Muscle layer of duodenum (tissue), 2 donors: ENCODE results near the gene ISCA1.
A peak's percentile ranks its signal among the peaks of the same experiment; 100 is the strongest.

Source experiments
- H3K27ac ChIP-seq: one replicate; pipeline ENCODE4 v1.7.0; 2013; ENCODE audit warnings: mild to moderate bottlenecking, low read length
- H3K27me3 ChIP-seq: one replicate; pipeline ENCODE4 v1.7.0; 2013; ENCODE audit warnings: low read depth, mild to moderate bottlenecking, control low read depth, low read length
- H3K36me3 ChIP-seq, 2 donors: one replicate each; pipeline ENCODE4 v1.7.0; 2013; ENCODE audit warnings: low read length in 2 of 2, control low read depth in 1 of 2, mild to moderate bottlenecking in 1 of 2; ENCODE audit not compliant: insufficient read depth in 2 of 2, control insufficient read depth in 1 of 2
- H3K4me1 ChIP-seq, 2 donors: one replicate each; pipeline ENCODE4 v1.7.0; 2013; ENCODE audit warnings: low read length in 2 of 2, mild to moderate bottlenecking in 2 of 2, control low read depth in 1 of 2, moderate library complexity in 1 of 2; ENCODE audit not compliant: insufficient read depth in 2 of 2, control insufficient read depth in 1 of 2
- H3K4me3 ChIP-seq, 2 donors: one replicate each; pipeline ENCODE4 v1.7.0; 2013; ENCODE audit warnings: low read length in 2 of 2, low read depth in 1 of 2, mild to moderate bottlenecking in 1 of 2
- H3K9me3 ChIP-seq, 2 donors: one replicate each; pipeline ENCODE4 v1.7.0; 2013; ENCODE audit warnings: low read length in 2 of 2, control low read depth in 1 of 2, mild to moderate bottlenecking in 1 of 2; ENCODE audit not compliant: control insufficient read depth in 1 of 2
- donor health status: healthy.

ISCA1 gene

DNA sequence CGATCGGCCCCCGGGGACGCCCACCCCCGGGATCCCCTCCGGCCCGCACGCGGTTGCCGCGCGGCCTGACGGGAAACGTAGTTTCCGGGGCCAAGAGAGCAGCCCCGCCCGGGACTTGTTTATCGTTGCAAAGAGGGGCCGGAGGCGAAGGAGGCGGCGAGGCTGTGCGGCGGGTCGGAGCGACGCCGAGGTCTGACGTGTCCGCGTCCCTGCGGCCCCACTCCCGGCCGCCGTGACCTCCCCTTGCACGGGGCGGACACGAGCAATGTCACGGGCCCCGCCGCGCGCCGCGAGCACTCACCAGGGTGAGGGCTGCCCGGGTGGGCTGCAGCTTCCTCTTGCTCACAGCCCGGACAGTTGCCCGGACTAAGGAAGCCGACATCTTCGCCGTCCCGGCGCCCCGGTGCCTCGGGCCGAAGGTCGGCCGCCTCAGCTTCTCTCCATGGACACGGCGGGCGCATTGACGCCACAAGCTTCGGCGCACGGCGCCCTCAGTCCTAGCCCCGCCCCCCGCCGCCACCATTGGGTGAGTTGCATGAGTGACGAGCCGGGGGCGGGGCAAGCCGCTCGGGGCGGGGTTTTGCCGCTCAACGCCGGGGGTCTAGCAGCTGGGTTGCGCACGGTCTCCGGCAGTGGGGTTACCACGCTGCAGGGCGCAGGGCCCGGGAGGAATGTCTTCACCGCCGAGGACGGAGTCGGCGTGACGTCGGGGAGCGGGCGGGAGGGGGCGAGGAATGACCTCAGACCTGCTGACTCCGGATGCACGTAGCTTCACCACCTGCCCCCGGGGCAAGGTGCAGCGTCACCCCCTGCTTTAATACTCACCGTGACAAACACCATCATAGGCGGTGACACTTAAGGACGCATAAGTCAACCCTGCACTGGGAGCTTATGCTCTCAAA lies at the start of gene ISCA1:
Gene ISCA1, minus strand, starts transcription at position 462 of the 902 bp plus-strand sequence. Its CDS starts 80 bp downstream, at position 382.
- Histone ChIP-seq H3K9me3 (no peaks in the 10 kb centered on the region), H3K27me3 (no peaks in the 10 kb centered on the region), H3K27ac (peak within 1 kb of the TSS; percentile 85), H3K4me3 (peak within 1 kb of the TSS; percentile 91 to 92), H3K4me1 (peaks cover 13 to 27% of the 10 kb centered on the region in 2 donors), H3K36me3 (peaks cover 9 to 11% of the 10 kb centered on the region in 2 donors)

DNA sequence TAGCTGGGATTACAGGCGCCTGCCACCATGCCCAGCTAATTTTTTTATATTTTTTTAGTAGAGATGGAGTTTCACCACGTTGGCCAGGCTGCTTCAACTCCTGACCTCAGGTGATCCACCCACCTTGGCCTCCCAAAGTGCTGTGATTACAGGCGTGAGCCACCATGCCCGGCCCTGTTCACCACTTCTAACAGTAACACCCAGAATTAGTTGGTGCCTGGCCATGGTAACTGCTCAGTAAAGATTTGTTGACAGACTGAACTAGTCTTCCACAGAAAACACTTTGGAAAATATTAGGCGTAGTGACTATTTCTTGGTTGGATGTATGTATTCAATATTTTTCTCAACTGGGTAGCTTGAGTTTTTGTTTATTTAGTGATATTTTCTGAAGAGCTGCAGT lies 47.8 kb upstream of the ISCA1 start:
- no peaks in the 10 kb centered on the region for H3K27me3 ChIP-seq
- H3K4me3 ChIP-seq = no peak overlapping the region
- peaks cover 0 to 3% of the 10 kb centered on the region in 2 donors for H3K4me1 ChIP-seq
- no peaks in the 10 kb centered on the region for H3K9me3 ChIP-seq
- H3K27ac ChIP-seq = no peak overlapping the region
- peaks cover 33 to 46% of the 10 kb centered on the region in 2 donors for H3K36me3 ChIP-seq

DNA sequence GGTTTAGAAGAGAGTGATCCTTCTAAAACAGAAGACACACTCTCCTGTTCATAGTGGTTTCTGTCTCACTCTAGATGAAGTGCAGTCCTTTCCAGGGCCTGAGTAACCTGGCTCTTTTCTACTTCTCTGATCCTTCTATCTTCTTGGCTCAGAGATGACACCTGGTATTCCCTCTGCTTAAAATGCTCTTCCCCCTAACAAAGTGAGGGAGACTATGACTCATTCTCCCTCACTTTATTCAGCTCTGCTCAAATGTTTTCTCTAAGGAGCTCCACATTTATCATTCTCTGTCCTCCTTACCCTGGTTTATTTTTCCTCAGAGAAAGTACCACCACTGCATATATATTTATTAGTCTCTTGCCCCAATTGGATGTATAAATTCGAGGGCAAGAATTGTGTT lies 47.3 kb upstream of the ISCA1 start:
- Histone ChIP-seq H3K4me3 (no peak overlapping the region), H3K27me3 (no peaks in the 10 kb centered on the region), H3K36me3 (peaks cover 34 to 46% of the 10 kb centered on the region in 2 donors), H3K9me3 (no peaks in the 10 kb centered on the region), H3K27ac (no peak overlapping the region), H3K4me1 (peaks cover 0 to 9% of the 10 kb centered on the region in 2 donors)

DNA sequence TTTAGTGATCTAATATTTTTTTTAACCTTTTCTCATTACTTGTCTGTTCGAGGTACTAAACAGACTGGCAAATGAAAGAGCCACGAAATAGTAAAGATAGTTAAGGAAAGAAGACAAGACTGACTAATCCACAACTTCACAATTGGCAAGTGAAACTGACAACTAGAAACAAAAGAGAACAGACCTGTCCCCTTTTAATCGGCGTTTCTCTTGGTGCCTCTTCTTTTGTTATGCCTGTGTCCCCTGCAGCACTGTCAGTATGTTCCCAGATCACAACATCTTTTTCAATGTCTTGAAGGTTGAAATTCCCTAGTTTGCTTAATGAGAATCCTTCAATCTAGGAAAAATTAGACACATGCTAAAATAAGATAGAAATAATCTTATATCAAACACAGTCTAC lies 45.8 kb upstream of the ISCA1 start:
- no peaks in the 10 kb centered on the region for H3K9me3 ChIP-seq
- H3K36me3 ChIP-seq = peaks cover 41 to 50% of the 10 kb centered on the region in 2 donors
- H3K4me3 ChIP-seq = no peak overlapping the region
- no peak overlapping the region for H3K27ac ChIP-seq
- no peaks in the 10 kb centered on the region for H3K27me3 ChIP-seq
- H3K4me1 ChIP-seq = peaks cover 0 to 11% of the 10 kb centered on the region in 2 donors

DNA sequence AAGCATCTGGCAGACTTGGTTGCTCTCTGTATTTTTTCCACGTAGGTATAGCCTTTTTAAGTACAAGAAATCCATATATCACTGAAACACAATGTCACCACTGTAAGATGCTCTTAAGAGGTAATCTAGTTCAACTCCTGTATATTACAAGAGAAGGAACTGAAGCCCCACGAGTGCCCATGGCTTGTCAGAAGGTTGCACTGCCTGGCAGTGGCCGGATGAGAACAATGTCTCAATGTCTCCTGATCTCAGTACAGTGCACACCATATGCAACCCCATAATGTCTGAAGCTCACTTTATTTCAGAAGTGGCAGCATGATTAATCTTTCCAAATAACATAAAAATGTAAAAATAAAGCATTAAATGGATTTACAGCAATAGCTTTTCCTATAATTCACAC lies 44.2 kb upstream of the ISCA1 start:
- Histone ChIP-seq H3K4me3 (no peak overlapping the region), H3K27me3 (no peaks in the 10 kb centered on the region), H3K4me1 (peaks cover 0 to 11% of the 10 kb centered on the region in 2 donors), H3K36me3 (peaks cover 52 to 65% of the 10 kb centered on the region in 2 donors), H3K27ac (no peak overlapping the region), H3K9me3 (no peaks in the 10 kb centered on the region)

DNA sequence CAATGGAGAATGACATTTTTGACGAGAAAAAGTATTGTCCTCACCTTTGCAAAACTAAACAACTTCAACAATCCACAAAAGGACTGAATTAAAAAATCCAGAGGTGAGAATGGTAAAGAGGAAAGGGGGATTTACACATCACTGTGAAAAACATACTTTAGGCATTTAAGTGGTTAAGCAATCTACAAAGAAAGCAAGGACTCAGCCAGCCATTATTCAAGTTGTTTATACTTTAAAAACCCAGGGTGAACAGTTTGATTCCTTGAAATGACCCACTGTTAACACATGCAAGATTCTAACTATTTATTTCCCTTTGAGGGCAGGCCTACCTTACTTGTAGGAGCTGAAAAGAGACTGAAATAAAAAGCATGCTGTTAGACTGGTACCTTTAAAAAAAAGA lies 42.6 kb upstream of the ISCA1 start:
- Histone ChIP-seq H3K9me3 (no peaks in the 10 kb centered on the region), H3K4me1 (peaks cover 0 to 11% of the 10 kb centered on the region in 2 donors), H3K36me3 (peaks cover 57 to 72% of the 10 kb centered on the region in 2 donors), H3K4me3 (no peak overlapping the region), H3K27me3 (no peaks in the 10 kb centered on the region), H3K27ac (no peak overlapping the region)

DNA sequence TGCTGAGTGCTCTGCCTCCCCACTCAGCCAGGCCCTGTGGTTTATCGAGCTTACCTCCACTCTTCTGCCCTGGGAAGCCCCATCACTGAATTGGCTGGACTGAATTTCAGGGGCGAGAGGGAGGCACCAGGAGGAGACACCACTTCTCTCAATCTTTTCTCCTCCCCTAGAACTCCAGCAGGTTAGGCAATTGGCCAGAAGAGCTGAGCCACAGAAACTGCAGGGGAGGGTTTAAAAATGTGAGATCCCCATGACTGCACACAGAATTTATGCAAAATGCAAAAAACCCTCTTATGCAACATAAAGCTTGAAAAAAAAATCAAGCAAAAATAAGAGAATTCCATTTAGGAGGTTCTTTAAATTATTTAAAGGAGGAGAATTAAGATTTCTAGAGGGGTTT lies 42.0 kb upstream of the ISCA1 start:
- Histone ChIP-seq H3K9me3 (no peaks in the 10 kb centered on the region), H3K4me3 (no peak overlapping the region), H3K27ac (no peak overlapping the region), H3K27me3 (no peaks in the 10 kb centered on the region), H3K4me1 (peaks cover 0 to 11% of the 10 kb centered on the region in 2 donors), H3K36me3 (peaks cover 58 to 75% of the 10 kb centered on the region in 2 donors)

DNA sequence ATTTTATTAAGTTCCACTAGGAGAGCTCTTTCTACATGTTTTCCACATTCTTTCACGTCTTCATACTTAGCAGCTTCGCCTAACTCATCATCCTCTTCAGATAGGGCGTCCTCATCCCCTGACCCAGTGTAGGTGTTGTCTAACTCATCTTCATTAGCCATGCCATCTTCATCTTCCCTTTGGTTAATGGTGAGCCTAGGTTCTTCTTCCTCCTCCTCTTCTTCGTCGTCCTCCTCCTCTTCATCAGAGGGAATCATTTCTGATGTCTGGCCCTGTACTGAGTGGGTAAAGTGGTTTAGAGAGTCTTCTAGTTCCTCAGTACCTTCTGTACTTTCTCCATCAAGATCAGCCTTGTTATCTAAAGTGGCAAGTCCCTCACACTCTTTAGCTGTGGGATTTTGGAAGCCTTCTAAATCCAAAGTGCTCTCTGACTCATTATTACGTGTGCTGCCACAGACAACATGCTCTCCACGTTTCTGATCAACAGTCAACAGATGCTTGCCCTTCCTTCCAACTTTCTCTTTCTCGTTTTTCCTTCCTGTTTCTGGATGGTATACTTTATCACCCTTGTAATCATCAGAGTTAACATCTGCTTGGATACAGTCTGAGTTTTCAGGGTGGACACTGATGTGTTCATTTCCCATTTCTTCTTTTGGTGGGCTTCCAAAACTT lies 40.8 kb upstream of the ISCA1 start:
- H3K4me3 ChIP-seq = no peak overlapping the region
- H3K4me1 ChIP-seq = peaks cover 0 to 11% of the 10 kb centered on the region in 2 donors
- H3K36me3 ChIP-seq = peaks cover 68 to 84% of the 10 kb centered on the region in 2 donors
- H3K9me3 ChIP-seq = no peaks in the 10 kb centered on the region
- H3K27me3 ChIP-seq = no peaks in the 10 kb centered on the region
- no peak overlapping the region for H3K27ac ChIP-seq

DNA sequence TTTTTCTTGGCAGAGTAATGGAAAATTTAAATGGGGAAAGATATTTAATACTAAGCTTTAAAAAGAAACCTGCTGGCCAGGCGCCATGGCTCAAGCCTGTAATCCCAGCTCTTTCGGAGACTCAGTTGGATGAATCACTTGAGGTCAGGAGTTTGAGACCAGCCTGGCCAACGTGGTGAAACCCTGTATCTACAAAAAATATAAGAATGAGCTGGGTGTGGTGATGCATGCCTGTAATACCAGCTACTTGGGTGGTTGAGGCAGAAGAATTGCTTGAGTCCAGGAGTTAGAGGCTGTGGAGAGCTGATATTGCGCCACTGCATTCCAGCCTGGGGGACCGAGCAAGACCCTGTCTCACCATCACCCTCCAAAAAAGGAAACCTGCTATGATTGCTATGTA lies 39.0 kb upstream of the ISCA1 start:
- H3K4me1 ChIP-seq = peaks cover 0 to 11% of the 10 kb centered on the region in 2 donors
- H3K27me3 ChIP-seq = no peaks in the 10 kb centered on the region
- H3K36me3 ChIP-seq = peaks cover 65 to 87% of the 10 kb centered on the region in 2 donors
- H3K9me3 ChIP-seq = no peaks in the 10 kb centered on the region
- H3K4me3 ChIP-seq = no peak overlapping the region
- no peak overlapping the region for H3K27ac ChIP-seq

DNA sequence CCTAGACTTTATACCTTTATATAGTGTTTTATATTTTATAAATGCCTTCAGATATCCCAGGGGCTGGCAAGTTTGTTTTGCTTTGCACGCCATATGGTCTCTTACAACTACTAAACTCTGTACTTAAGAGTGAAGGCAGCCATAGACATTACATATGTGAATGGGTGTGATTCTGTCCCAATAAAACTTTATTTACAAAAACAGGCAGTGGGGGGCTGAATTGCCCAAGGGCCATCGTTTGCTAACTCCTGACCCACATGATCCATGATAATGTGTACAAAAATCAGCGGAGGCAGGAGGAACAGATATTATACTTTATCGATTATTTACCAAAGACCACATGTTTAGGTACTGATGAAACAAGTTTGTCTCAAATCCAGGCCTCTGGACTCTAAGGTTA lies 35.8 kb upstream of the ISCA1 start:
- Histone ChIP-seq H3K27ac (no peak overlapping the region), H3K9me3 (no peaks in the 10 kb centered on the region), H3K27me3 (no peaks in the 10 kb centered on the region), H3K4me1 (no peaks in the 10 kb centered on the region), H3K36me3 (peaks cover 65% of the 10 kb centered on the region in 2 donors), H3K4me3 (no peak overlapping the region)

DNA sequence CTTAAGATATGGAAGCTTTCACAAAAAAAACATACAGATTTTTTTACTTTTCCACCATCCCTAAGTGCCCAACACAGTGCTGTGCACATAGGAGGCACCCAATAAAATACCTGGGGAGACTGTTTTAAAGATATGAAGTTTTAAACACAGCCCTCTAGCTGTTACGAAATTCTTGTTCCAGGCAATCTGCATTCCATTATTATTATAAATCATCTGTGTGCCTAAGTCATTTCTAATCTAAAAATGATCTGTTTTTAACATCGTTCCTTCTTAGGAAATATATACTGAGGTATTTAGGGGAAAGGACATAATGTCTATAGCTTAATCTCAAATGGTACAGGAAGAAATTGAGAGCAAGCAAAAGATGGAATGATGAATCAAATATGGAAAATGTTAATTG lies 32.7 kb upstream of the ISCA1 start:
- Histone ChIP-seq H3K4me1 (no peaks in the 10 kb centered on the region), H3K36me3 (peaks cover 41 to 63% of the 10 kb centered on the region in 2 donors), H3K9me3 (no peaks in the 10 kb centered on the region), H3K4me3 (no peak overlapping the region), H3K27me3 (no peaks in the 10 kb centered on the region), H3K27ac (no peak overlapping the region)
